Globus pallidus (tissue), 1 donor: ENCODE data around the gene CNKSR3.
A peak's percentile ranks its signal among the peaks of the same experiment; 100 is the strongest.

Experiments
- DNase-seq: peaks from one replicate; pipeline ENCODE4 v3.0.0-alpha.2; 2015; ENCODE audit warnings: low spot score

The CNKSR3 gene

DNA sequence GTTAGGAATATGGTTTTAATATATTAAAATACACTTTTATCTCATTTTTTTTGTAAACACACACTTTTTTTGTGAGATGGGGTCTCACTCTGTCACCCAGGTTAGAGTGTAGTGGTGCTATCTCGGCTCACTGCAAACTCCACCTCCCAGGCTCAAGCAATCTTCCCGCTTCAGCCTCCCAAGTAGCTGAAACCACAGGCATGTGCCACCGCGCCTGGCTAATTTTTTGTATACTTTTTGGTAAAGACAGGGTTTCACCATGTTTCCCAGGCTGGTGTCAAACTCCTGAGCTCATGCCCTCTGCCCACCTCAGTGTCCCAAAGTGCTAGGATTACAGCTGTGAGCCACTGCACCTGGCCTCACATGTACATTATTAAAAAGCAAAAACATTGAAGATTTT is 164.7 kb downstream of the CNKSR3 start:
- no peak for DNase-seq

DNA sequence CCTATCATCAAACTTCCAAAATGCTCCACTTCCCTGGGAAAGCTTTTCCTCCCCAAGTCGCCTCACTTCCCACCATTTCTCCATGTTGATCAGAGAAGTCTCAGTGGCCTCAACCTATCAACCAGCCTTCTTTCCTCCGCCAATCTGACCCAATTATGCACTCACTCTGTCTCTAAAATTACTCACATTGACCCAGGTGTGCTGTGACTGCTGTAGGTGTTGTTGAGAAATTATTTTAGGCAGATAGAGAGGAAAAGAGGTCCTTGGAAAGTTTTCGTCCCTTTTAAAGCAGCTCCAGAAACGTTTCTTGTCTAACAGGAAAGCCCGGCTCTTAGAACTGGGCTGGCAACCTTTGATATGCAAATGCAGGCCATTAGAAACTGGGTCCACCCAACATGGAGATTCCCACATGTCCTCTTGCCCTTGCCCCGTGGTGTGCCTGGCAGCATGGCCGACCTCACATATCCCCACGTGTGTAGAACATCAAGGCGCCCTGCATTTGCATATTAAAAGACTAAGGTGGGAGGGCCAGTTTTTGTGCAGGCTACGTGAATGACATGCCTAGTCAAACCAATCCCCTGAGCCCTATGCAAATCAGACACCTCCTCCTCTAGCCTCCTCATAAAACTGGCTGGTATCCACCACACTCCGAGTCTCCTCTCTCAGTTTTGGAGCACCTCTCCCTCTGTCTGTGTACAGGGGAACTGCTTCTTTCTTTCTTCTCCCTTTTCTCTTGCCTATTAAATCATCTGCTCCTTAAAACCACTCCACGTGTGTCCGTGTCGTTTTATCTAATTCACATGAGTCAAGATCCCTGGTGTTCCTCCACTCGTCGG is 166.8 kb downstream of the CNKSR3 start:
- DNase-seq = no peak

DNA sequence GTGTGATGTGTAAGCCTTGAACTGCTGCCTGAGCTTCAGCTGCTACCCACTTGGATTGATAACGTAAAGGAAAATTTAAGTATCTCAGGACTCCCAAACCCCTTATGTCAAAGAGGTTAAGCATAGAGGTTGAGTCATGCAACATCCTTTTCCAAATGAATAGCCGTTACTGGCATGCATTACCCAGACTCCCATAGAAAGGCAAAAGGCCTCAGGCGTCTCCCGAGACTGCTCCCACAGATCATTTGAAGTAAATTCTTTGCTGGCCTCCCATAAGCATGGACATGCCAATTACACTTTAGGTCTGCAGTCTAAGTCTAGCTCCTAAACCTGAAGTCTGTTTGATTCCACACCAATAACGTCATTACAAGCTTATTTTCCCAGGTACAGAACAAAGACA is 168.6 kb downstream of the CNKSR3 start:
- DNase-seq = no peak

DNA sequence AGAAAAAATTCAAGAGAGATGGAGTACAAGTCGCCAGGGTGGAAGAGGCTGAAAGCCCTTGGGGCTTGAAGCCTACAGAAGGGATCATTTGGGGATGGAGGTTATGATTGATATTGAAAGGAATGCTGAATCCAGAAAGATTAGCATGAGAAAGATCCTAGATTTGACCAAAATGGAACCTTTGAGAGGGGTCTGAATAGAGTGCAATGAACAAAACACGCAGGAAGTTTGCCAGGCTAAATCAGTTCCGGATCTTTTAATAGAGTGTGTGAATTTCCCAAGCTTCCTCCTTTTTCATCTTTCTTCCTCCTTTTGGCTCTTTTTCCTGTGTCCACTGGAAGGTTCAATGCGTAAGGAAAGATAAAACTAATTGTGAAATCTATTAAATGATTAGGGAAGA is 169.1 kb downstream of the CNKSR3 start:
- peak; percentile 40 for DNase-seq
